ENCODE measurements around the gene UNC13B. TPM values are rescaled to one million over a fixed set of nuclear protein-coding genes. Genes with fewer than 3 reads are reported as not detected.

UNC13B gene
- total RNA-seq, 1 experiment from 2014 or later, result 48.2 TPM

GRCh38 chr9:35140093-35140492 is 21.7 kb upstream of the UNC13B start:
- Mint-ChIP-seq H3K4me3 (no peak overlapping the region), H3K9me3 (peaks cover 34 to 52% of the 10 kb centered on the region in 2 experiments), H3K27me3 (ENCODE audit: low read depth) (peaks cover 7% of the 10 kb centered on the region), H3K36me3 (ENCODE audit: insufficient read depth in 1 of 3, low read depth in 3 of 3) (peaks cover 9 to 16% (median 15%) of the 10 kb centered on the region in 3 experiments; a peak in 6 of 7 replicates), H3K4me1 (peaks cover 0 to 5% of the 10 kb centered on the region in 2 experiments; a peak in 2 of 4 replicates), H3K27ac (no peak overlapping the region)
- H3K14ac ChIP-seq (ENCODE audit: insufficient read depth, low read length), result no peak overlapping the region
- no peak overlapping the region for H2BK15ac ChIP-seq (ENCODE audit: low read depth, low read length)
- no peaks in the 10 kb centered on the region for H3K4me1 ChIP-seq (ENCODE audit: insufficient read depth, low read length)
- no peak overlapping the region for H2AFZ ChIP-seq (ENCODE audit: low read length)
- H3K56ac ChIP-seq (ENCODE audit: insufficient read length, low read depth, low read length), result no peak overlapping the region
- H3K23me2 ChIP-seq (ENCODE audit: insufficient read length, low read depth, low read length, poor library complexity, severe bottlenecking), result no peaks in the 10 kb centered on the region
- no peak overlapping the region for H3K27ac ChIP-seq (ENCODE audit: insufficient read length, low read depth, low read length)
- no peak overlapping the region for H2BK20ac ChIP-seq (ENCODE audit: low read depth, low read length, poor library complexity, severe bottlenecking)
- no peak overlapping the region for H3T11ph ChIP-seq (ENCODE audit: low read length)
- H3K9ac ChIP-seq (ENCODE audit: extremely low read depth, insufficient read length, low read length), result no peak overlapping the region
- H3K79me1 ChIP-seq (ENCODE audit: insufficient read depth, low read depth, low read length, poor library complexity, severe bottlenecking), result no peaks in the 10 kb centered on the region
- DNase-seq, result no peak
- no peak overlapping the region for H2BK12ac ChIP-seq (ENCODE audit: insufficient read length, low read depth, low read length)
- H4K5ac ChIP-seq (ENCODE audit: insufficient read length, low read depth, low read length), result no peak overlapping the region
- no peaks in the 10 kb centered on the region for H3K79me2 ChIP-seq (ENCODE audit: insufficient read depth, low read length)
- no CpG with 5 or more reads among the region's 2 CpGs for WGBS (ENCODE audit: extremely low coverage, insufficient read length, low lambda C conversion rate)
- no peaks in the 10 kb centered on the region for H4K20me1 ChIP-seq (ENCODE audit: control insufficient read depth, insufficient read depth, insufficient read length)
- no peak overlapping the region for H3K4me2 ChIP-seq (ENCODE audit: insufficient read depth, insufficient read length, low read length)
- H4K8ac ChIP-seq (replicated peaks; ENCODE audit: insufficient read length, low read depth, low read length), result no peak overlapping the region
- no peak overlapping the region for H2BK120ac ChIP-seq (ENCODE audit: low read depth, low read length, poor library complexity, severe bottlenecking)
- no peak overlapping the region for H2BK5ac ChIP-seq (ENCODE audit: insufficient read length, low read length)
- no peak overlapping the region for H2AK5ac ChIP-seq (ENCODE audit: insufficient read length, low read length)
- H3K23ac ChIP-seq (ENCODE audit: insufficient read length, low read depth, low read length), result no peak overlapping the region
- H4K91ac ChIP-seq (ENCODE audit: insufficient read length, low read depth, low read length), result no peak overlapping the region
- H3K9me3 ChIP-seq (ENCODE audit: control insufficient read depth, low read depth, low read length), result peaks cover 15% of the 10 kb centered on the region
- no peak overlapping the region for H3K4ac ChIP-seq (ENCODE audit: low read depth, low read length)
- no peaks in the 10 kb centered on the region for H3K27me3 ChIP-seq (ENCODE audit: insufficient read depth, low read length)
- H3K18ac ChIP-seq (ENCODE audit: insufficient read length, low read depth, low read length), result no peak overlapping the region
- TF ChIP-seq CTCF (conservative IDR thresholded peaks at IDR 0.05), result no peak
